GM18502 (cell line): ENCODE results near the gene COL12A1.

Experiments
- ATAC-seq: cut with Tn5 transposase; IDR thresholded peaks from one replicate; pipeline ENCODE4 v1.9.1; 2021; ENCODE audit warnings: mild to moderate bottlenecking; ENCODE audit not compliant: unreplicated experiment, poor library complexity

Gene COL12A1

DNA sequence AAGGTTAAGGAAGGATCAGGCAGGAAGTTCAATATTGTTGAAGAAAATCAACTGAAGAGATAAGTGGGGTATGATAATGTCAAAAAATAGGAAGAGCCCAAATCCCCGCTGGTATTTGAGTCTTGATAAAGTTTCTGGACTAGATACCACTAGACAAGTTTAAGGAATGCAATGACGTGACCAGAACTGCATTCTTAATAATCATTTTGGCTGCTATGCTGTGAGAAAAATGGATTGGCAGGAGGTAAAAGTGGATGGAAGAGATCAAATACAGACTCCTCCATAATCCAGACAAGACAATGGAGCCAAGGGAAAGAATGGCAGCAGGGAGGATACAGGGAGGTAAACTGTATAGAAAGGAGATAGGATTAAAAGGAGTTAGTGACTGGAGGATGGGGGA is 128.2 kb downstream of the COL12A1 start:
- no peak for ATAC-seq

DNA sequence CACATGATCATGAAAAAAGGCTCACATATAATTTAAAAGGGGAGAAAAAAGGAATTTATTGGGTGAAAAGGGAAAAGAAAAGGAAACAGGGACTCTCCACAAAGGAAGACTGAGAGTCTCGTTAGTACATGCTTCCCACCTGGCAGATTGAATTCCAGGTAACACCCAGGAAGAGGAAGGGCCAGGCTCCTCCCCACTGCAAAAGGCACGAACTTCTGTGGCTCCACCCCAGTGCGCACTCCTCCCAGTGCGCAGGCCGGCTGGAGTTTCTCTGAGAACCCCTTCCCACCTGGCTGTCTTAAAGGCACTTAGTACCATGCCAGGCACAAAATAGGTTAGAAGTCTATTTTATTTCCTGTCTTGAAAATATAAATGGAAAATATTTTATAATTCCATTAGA is 129.8 kb downstream of the COL12A1 start:
- ATAC-seq: no peak

DNA sequence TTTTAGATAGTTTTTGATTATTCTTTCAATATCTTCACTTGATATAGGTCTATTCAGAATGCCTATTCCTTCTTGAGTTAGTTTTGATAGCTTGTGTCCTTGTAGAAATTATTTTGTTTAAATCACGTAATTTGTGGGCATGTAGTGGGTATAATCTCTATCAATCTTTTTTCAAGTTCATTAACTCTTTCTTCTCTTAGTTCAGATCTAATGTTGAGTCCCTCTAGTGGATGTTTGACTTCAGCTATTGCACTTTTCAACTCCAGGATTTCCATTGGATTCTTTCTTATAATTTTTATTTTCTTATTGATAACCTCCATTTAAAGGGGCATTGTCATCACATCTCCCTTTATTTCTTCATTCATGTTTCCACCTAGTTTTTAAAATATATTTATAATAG is 135.6 kb downstream of the COL12A1 start:
- no peak for ATAC-seq

DNA sequence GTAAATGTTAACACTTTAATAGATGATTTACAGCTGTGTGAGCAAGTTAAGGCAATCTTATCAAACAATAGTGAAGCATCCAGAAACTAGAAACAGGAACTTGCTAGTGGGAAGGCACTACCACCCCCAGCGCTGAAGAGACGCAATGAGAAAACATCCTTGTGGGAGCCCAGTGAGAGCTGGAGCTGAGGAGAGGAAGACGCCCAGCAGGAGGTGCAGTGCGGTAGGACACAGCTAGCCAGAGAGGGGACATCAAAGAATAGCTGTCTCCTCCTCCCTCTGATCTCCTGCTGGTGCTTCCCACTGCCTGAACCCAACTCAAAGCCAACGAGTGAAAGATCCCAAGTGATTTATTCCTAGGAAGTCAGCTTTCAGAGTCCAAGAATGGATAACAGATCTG is 140.3 kb downstream of the COL12A1 start:
- no peak for ATAC-seq

GRCh38 chr6:75052491-75052890 is 153.4 kb downstream of the COL12A1 start:
- ATAC-seq: no peak

DNA sequence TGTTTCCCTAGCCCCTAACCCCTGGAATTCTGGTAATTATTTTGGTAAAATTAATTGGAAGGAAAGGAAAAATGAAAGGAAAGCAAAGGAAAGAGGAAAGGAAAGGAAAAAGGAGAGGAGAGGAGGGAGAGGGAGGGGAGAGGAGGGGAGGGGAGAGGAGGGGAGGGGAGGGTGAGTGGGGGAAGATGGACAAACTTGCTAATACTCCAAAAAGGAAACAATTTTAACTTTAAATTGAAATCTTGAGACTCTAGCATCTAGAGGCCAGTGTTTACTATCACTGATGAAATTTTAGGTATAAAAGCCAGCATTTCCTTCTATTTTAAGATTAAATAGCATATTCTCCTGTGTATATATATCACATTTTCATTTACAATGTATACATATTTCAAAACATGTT is 156.5 kb downstream of the COL12A1 start:
- no peak for ATAC-seq

GRCh38 chr6:75044846-75045245 is 161.0 kb downstream of the COL12A1 start:
- ATAC-seq: no peak

- no peak for ATAC-seq
These were observed 164.5 kb downstream of the COL12A1 start for GRCh38 chr6:75041381-75041780.
